Measurements from ENCODE around the gene IGFBP1.

The IGFBP1 gene

GRCh38 chr7:45872116-45873034 lies 15.9 kb upstream of the IGFBP1 start:
- ChIA-PET CTCF (interaction anchor here (0.5 to 1.3 kb wide), 6 partner anchors 10 to 1308 kb away, joined by 3 to 6 read pairs (median 3); no protein-coding TSS in a partner anchor), POLR2A (no interaction called here)
- Histone ChIP-seq H3K27ac (ENCODE audit: extremely low read depth, low read depth, low read length) (no peak overlapping the region), H3K9me3 (ENCODE audit: control insufficient read depth, insufficient read depth, low read depth, low read length) (no peaks in the 10 kb centered on the region), H3K4me1 (ENCODE audit: control insufficient read depth, insufficient read depth, low read length) (no peaks in the 10 kb centered on the region), H3K36me3 (ENCODE audit: control insufficient read depth in 2 of 2, insufficient read depth in 1 of 2, low read length in 2 of 2) (no peaks in the 10 kb centered on the region), H3K4me3 (ENCODE audit: low read depth, low read length) (no peak overlapping the region)
- TF ChIP-seq ZEB2 (tag by site-specific recombination; IDR thresholded peaks at IDR 0.05) (no peak), ZNF549 (tag by site-specific recombination; IDR thresholded peaks at IDR 0.05) (no peak), ZNF48 (tag by site-specific recombination; IDR thresholded peaks at IDR 0.05) (no peak), ZNF132 (tag by site-specific recombination; IDR thresholded peaks at IDR 0.05; ENCODE audit: borderline replicate concordance) (no peak), OVOL3 (tag by site-specific recombination; IDR thresholded peaks at IDR 0.05) (no peak), HOXD13 (CRISPR knock-in tag; IDR thresholded peaks at IDR 0.05; ENCODE audit: borderline replicate concordance) (no peak), SP3 (tag by site-specific recombination; IDR thresholded peaks at IDR 0.05) (no peak), ZNF10 (tag by site-specific recombination; IDR thresholded peaks at IDR 0.05) (no peak), ZNF514 (tag by site-specific recombination; IDR thresholded peaks at IDR 0.05) (no peak), BCL11A (tag by site-specific recombination; IDR thresholded peaks at IDR 0.05; ENCODE audit: low read depth) (no peak), ZNF146 (tag by site-specific recombination; IDR thresholded peaks at IDR 0.05) (no peak), ZNF707 (tag by site-specific recombination; IDR thresholded peaks at IDR 0.05) (no peak), ZNF266 (tag by site-specific recombination; IDR thresholded peaks at IDR 0.05; ENCODE audit: low read depth) (no peak), ZNF169 (tag by site-specific recombination; IDR thresholded peaks at IDR 0.05) (no peak), ZNF529 (tag by site-specific recombination; IDR thresholded peaks at IDR 0.05; ENCODE audit: insufficient replicate concordance) (no peak), PBX3 (CRISPR knock-in tag; IDR thresholded peaks at IDR 0.05) (no peak), ZNF37A (tag by site-specific recombination; IDR thresholded peaks at IDR 0.05) (no peak)
- TF ChIP-seq, protein P1, sequence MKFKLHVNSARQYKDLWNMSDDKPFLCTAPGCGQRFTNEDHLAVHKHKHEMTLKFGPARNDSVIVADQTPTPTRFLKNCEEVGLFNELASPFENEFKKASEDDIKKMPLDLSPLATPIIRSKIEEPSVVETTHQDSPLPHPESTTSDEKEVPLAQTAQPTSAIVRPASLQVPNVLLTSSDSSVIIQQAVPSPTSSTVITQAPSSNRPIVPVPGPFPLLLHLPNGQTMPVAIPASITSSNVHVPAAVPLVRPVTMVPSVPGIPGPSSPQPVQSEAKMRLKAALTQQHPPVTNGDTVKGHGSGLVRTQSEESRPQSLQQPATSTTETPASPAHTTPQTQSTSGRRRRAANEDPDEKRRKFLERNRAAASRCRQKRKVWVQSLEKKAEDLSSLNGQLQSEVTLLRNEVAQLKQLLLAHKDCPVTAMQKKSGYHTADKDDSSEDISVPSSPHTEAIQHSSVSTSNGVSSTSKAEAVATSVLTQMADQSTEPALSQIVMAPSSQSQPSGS (tag by site-specific recombination; IDR thresholded peaks at IDR 0.05; ENCODE audit: low read depth), result no peak
- TF ChIP-seq, protein P2, sequence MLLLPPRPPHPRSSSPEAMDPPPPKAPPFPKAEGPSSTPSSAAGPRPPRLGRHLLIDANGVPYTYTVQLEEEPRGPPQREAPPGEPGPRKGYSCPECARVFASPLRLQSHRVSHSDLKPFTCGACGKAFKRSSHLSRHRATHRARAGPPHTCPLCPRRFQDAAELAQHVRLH (tag by site-specific recombination; IDR thresholded peaks at IDR 0.05), result no peak
- TF ChIP-seq, protein P3, sequence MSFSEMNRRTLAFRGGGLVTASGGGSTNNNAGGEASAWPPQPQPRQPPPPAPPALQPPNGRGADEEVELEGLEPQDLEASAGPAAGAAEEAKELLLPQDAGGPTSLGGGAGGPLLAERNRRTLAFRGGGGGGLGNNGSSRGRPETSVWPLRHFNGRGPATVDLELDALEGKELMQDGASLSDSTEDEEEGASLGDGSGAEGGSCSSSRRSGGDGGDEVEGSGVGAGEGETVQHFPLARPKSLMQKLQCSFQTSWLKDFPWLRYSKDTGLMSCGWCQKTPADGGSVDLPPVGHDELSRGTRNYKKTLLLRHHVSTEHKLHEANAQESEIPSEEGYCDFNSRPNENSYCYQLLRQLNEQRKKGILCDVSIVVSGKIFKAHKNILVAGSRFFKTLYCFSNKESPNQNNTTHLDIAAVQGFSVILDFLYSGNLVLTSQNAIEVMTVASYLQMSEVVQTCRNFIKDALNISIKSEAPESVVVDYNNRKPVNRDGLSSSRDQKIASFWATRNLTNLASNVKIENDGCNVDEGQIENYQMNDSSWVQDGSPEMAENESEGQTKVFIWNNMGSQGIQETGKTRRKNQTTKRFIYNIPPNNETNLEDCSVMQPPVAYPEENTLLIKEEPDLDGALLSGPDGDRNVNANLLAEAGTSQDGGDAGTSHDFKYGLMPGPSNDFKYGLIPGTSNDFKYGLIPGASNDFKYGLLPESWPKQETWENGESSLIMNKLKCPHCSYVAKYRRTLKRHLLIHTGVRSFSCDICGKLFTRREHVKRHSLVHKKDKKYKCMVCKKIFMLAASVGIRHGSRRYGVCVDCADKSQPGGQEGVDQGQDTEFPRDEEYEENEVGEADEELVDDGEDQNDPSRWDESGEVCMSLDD (tag by site-specific recombination; IDR thresholded peaks at IDR 0.05), result no peak

- ChIA-PET CTCF (interaction anchor here (1.0 kb wide), 1 partner anchor 11 kb away, joined by 4 read pairs; no protein-coding TSS in a partner anchor), POLR2A (no interaction called here)
- H3K9me3 ChIP-seq (ENCODE audit: control insufficient read depth, insufficient read depth, low read depth, low read length), result no peaks in the 10 kb centered on the region
- no peak within 1 kb of the TSS for H3K4me3 ChIP-seq (ENCODE audit: low read depth, low read length)
- H3K27ac ChIP-seq (ENCODE audit: extremely low read depth, low read depth, low read length), result no peak within 1 kb of the TSS
- no peaks in the 10 kb centered on the region for H3K36me3 ChIP-seq (ENCODE audit: control insufficient read depth in 2 of 2, insufficient read depth in 1 of 2, low read length in 2 of 2)
- H3K4me1 ChIP-seq (ENCODE audit: control insufficient read depth, insufficient read depth, low read length), result no peaks in the 10 kb centered on the region
- TF ChIP-seq ZNF558 (tag by site-specific recombination; IDR thresholded peaks at IDR 0.05), result no peak
- no peak for TF ChIP-seq ZNF654 (tag by site-specific recombination; IDR thresholded peaks at IDR 0.05; ENCODE audit: low read depth)
- TF ChIP-seq HOXD13 (CRISPR knock-in tag; IDR thresholded peaks at IDR 0.05; ENCODE audit: borderline replicate concordance), result no peak
- TF ChIP-seq, protein P4, sequence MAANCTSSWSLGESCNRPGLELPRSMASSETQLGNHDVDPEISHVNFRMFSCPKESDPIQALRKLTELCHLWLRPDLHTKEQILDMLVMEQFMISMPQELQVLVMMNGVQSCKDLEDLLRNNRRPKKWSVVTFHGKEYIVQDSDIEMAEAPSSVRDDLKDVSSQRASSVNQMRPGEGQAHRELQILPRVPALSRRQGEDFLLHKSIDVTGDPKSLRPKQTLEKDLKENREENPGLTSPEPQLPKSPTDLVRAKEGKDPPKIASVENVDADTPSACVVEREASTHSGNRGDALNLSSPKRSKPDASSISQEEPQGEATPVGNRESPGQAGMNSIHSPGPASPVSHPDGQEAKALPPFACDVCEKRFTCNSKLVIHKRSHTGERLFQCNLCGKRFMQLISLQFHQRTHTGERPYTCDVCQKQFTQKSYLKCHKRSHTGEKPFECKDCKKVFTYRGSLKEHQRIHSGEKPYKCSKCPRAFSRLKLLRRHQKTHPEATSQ (tag by site-specific recombination; IDR thresholded peaks at IDR 0.05), result no peak
- no peak for TF ChIP-seq GLI4 (tag by site-specific recombination; IDR thresholded peaks at IDR 0.05)
- no peak for TF ChIP-seq ZNF707 (tag by site-specific recombination; IDR thresholded peaks at IDR 0.05)
- TF ChIP-seq, protein P5, sequence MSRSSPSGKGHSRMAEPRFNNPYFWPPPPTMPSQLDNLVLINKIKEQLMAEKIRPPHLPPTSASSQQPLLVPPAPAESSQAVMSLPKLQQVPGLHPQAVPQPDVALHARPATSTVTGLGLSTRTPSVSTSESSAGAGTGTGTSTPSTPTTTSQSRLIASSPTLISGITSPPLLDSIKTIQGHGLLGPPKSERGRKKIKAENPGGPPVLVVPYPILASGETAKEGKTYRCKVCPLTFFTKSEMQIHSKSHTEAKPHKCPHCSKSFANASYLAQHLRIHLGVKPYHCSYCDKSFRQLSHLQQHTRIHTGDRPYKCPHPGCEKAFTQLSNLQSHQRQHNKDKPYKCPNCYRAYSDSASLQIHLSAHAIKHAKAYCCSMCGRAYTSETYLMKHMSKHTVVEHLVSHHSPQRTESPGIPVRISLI (tag by site-specific recombination; IDR thresholded peaks at IDR 0.05), result no peak
These were observed 15.3 kb upstream of the IGFBP1 start, which contains the start of gene CCDC201 for GRCh38 chr7:45873035-45873354. TSS of gene CCDC201 (minus strand) at chr7:45873082. CDS start at chr7:45873007, 75 bp downstream.

Data from HEK293 (cell line).